ENCODE data around the gene SDK1. TPM values are rescaled to one million over a fixed set of nuclear protein-coding genes. Genes with fewer than 3 reads are reported as not detected.

SDK1 gene
- total and polyA plus RNA-seq, 2 of the 8 experiments (the other 6 are each of a cell fraction or from before 2014, with no cell fraction given): 3.3 to 7.2 TPM

DNA sequence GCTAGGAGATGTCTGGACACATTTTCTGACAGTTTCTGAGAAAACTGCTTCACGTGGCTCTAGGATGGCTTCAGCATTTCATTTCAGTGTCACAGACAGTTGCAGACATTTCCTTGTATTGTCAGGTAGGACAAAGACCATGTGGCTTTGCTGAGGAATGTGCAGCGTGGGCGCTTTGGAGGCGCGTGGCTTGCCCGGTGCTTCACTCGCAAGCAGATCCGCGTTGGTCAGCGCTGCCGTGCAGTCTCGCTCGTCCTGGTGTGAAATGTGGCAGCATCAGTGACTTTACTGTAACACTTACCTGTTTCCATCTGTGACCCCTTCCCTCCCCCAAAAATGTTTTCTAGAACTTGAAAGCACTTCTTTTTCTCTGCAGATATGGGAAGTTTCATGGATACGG is 340.5 kb downstream of the SDK1 start:
- Histone ChIP-seq H2AK5ac (ENCODE audit: low read depth, low read length) (no peak overlapping the region), H2BK15ac (ENCODE audit: low read length) (no peak overlapping the region), H2BK5ac (ENCODE audit: low read depth, low read length) (no peak overlapping the region), H3K27me3 (replicated peaks in 1 of 4; ENCODE audit: control insufficient read depth in 3 of 4, extremely low read depth in 1 of 4, insufficient read depth in 3 of 4, low read length in 3 of 4) (no peaks in the 10 kb centered on the region), H3K36me3 (ENCODE audit: control insufficient read depth in 2 of 4, insufficient read depth in 4 of 4, low read length in 3 of 4) (no peaks in the 10 kb centered on the region), H2BK12ac (ENCODE audit: low read depth, low read length) (no peak overlapping the region), H3K23ac (ENCODE audit: insufficient read length) (no peak overlapping the region), H3K79me1 (ENCODE audit: low read depth, low read length) (no peaks in the 10 kb centered on the region), H3K9ac (replicated peaks in 1 of 4; ENCODE audit: extremely low read depth in 1 of 4, low read depth in 3 of 4, low read length in 3 of 4) (no peak overlapping the region), H3K23me2 (ENCODE audit: low read depth, low read length) (no peaks in the 10 kb centered on the region), H3K27ac (ENCODE audit: low read depth, low read length) (no peak overlapping the region), H4K20me1 (replicated peaks in 1 of 2; ENCODE audit: control insufficient read depth in 1 of 2, insufficient read depth in 2 of 2, low read length in 2 of 2) (no peaks in the 10 kb centered on the region), H3K4ac (replicated peaks; ENCODE audit: insufficient read length, low read depth, low read length) (no peak overlapping the region), H3K18ac (ENCODE audit: extremely low read depth, low read length) (no peak overlapping the region), H3K56ac (replicated peaks; ENCODE audit: insufficient read length, low read depth, low read length) (no peak overlapping the region), H3K79me2 (ENCODE audit: control insufficient read depth in 1 of 2, insufficient read depth in 2 of 2, low read length in 2 of 2) (no peaks in the 10 kb centered on the region), H4K8ac (ENCODE audit: extremely low read depth, insufficient read depth, low read length) (no peak overlapping the region), H2AFZ (ENCODE audit: low read length) (no peak overlapping the region), H3K4me1 (replicated peaks in 1 of 4; ENCODE audit: control insufficient read depth in 3 of 4, insufficient read depth in 4 of 4, low read length in 3 of 4) (no peaks in the 10 kb centered on the region), H3K4me2 (ENCODE audit: insufficient read depth in 1 of 2, low read depth in 2 of 2, low read length in 2 of 2) (no peak overlapping the region), H4K91ac (replicated peaks; ENCODE audit: insufficient read length, low read length) (no peak overlapping the region), H4K5ac (ENCODE audit: insufficient read length, low read depth, low read length) (no peak overlapping the region), H2BK20ac (ENCODE audit: low read length) (no peak overlapping the region), H3K9me3 (ENCODE audit: insufficient read depth in 2 of 2, low read depth in 1 of 2, low read length in 1 of 2) (no peaks in the 10 kb centered on the region), H3K14ac (ENCODE audit: insufficient read length) (no peak overlapping the region), H3K4me3 (ENCODE audit: extremely low read depth in 1 of 4, insufficient read depth in 2 of 4, low read depth in 3 of 4, low read length in 4 of 4) (no peak overlapping the region), H2BK120ac (replicated peaks; ENCODE audit: low read depth, low read length) (no peak overlapping the region)
- ChIA-PET POLR2A (ENCODE audit: partially characterized antibody) (interaction anchor here (0.7 kb wide), 1 partner anchor 37 kb away, joined by 3 read pairs; no protein-coding TSS in a partner anchor), CTCF (ENCODE audit: partially characterized antibody) (interaction anchor here (0.9 to 2.2 kb wide), 2 partner anchors 10 to 16 kb away, joined by 3 to 9 read pairs; no protein-coding TSS in a partner anchor)
- TF ChIP-seq EGR1 (IDR thresholded peaks at IDR 0.05; ENCODE audit: borderline replicate concordance, low read depth, low read length) (no peak), MAX (IDR thresholded peaks at IDR 0.05) (no peak), GABPA (IDR thresholded peaks at IDR 0.05; ENCODE audit: borderline replicate concordance, insufficient read depth, low read length) (no peak), MAFK (IDR thresholded peaks at IDR 0.05; ENCODE audit: low read depth, low read length) (no peak), RBBP5 (IDR thresholded peaks at IDR 0.05; ENCODE audit: borderline replicate concordance, low read depth, low read length) (no peak), POU5F1 (IDR thresholded peaks at IDR 0.05; ENCODE audit: low read depth, low read length) (no peak)
- DNase-seq (ENCODE audit: low read depth in 1 of 2, low spot score in 2 of 2) (no peak), FAIRE-seq (no peak)
- WGBS, 2 experiments (ENCODE audit: extremely low coverage in 1 of 2, insufficient coverage in 1 of 2, insufficient read length in 1 of 2, insufficient replicate concordance in 2 of 2, low coverage in 1 of 2, low lambda C conversion rate in 2 of 2, missing lambda C conversion rate in 1 of 2): 93% methylated on average over 14 of the region's 14 CpGs; no CpG with 5 or more reads in 1 of the 2 experiments
